Stimulated activated CD4-positive, alpha-beta T cell treated with anti-CD3 and anti-CD28 coated beads, Interleukin-2, amount 100 ng/mL, for 48 hours (primary cell): Measurements from ENCODE around the gene NKX6-2.
"Not testable (repeated sequence)": the region's sequence is repeated elsewhere in the genome, so short reads cannot be mapped to it uniquely, and the experiment has no call there.

Experiments used
- DNase-seq, 2 donors: peaks; one replicate each; pipeline ENCODE4 v3.0.0-alpha.2; 2020

NKX6-2 gene

GRCh38 chr10:132793871-132794849 lies 8.2 kb upstream of the NKX6-2 start:
- no peak for DNase-seq

GRCh38 chr10:132793213-132793612 lies 7.3 kb upstream of the NKX6-2 start:
- DNase-seq, result no peak

GRCh38 chr10:132792796-132793195 lies 6.8 kb upstream of the NKX6-2 start:
- no peak for DNase-seq

GRCh38 chr10:132792099-132792498 lies 6.2 kb upstream of the NKX6-2 start:
- DNase-seq, result not testable (repeated sequence)

- DNase-seq, result no peak
Measured at GRCh38 chr10:132790934-132791829, 5.2 kb upstream of the NKX6-2 start.

- no peak for DNase-seq
Measured at GRCh38 chr10:132790470-132790869, 4.5 kb upstream of the NKX6-2 start.

- no peak for DNase-seq
Measured at GRCh38 chr10:132789659-132790148, 3.8 kb upstream of the NKX6-2 start.

GRCh38 chr10:132788831-132789219 lies 2.9 kb upstream of the NKX6-2 start:
- no peak for DNase-seq

GRCh38 chr10:132788180-132788830 lies 2.4 kb upstream of the NKX6-2 start:
- no peak for DNase-seq

- DNase-seq, result no peak
Measured at GRCh38 chr10:132787495-132788179, 1.7 kb upstream of the NKX6-2 start.

- no peak for DNase-seq
Measured at GRCh38 chr10:132786884-132787494, 1.0 kb upstream of the NKX6-2 start.

- DNase-seq, result no peak
Measured at GRCh38 chr10:132786476-132786883, 533 bp upstream of the NKX6-2 start.

- no peak for DNase-seq
Measured at GRCh38 chr10:132784866-132785722, 853 bp downstream of the NKX6-2 start.

- DNase-seq, result no peak
Measured at GRCh38 chr10:132783940-132784865, 1.7 kb downstream of the NKX6-2 start.

GRCh38 chr10:132783165-132783939 lies 2.6 kb downstream of the NKX6-2 start:
- DNase-seq, result no peak

- no peak for DNase-seq
Measured at GRCh38 chr10:132781556-132781955, 4.4 kb downstream of the NKX6-2 start.

- DNase-seq, result no peak
Measured at GRCh38 chr10:132780356-132780755, 5.6 kb downstream of the NKX6-2 start.

GRCh38 chr10:132779549-132780294 lies 6.2 kb downstream of the NKX6-2 start:
- DNase-seq, result no peak
